C4-2B (cell line): ENCODE results near the gene VPS13D.
A peak's percentile ranks its signal among the peaks of the same experiment; 100 is the strongest.

ENCODE experiments used
- H3K27ac ChIP-seq: fragments of 450-650 bp; 2 replicates; pipeline ENCODE4 v1.5.1; 2017
- CTCF ChIP-seq: fragments of 450-650 bp; conservative IDR thresholded peaks from 2 replicates; pipeline ENCODE4 v1.5.1; 2017; ENCODE audit warnings: mild to moderate bottlenecking
- ZFX ChIP-seq: fragments of 450-650 bp; IDR thresholded peaks from 2 replicates; pipeline ENCODE4 v1.6.1; 2017

The VPS13D gene

GRCh38 chr1:12528021-12528852 lies 298.4 kb downstream of the VPS13D start:
- H3K27ac ChIP-seq: peak overlapping the region; percentile 67
- TF ChIP-seq CTCF (no peak), ZFX (no peak)

- TF ChIP-seq ZFX: no peak
- TF ChIP-seq CTCF: no peak
- no peak overlapping the region for H3K27ac ChIP-seq
Observed at GRCh38 chr1:12529640-12530174, 299.9 kb downstream of the VPS13D start.

GRCh38 chr1:12530462-12531178 lies 300.8 kb downstream of the VPS13D start:
- no peak overlapping the region for H3K27ac ChIP-seq
- TF ChIP-seq ZFX (no peak), CTCF (no peak)

GRCh38 chr1:12531179-12531499 lies 301.3 kb downstream of the VPS13D start:
- TF ChIP-seq ZFX (no peak), CTCF (no peak)
- no peak overlapping the region for H3K27ac ChIP-seq

- TF ChIP-seq ZFX (no peak), CTCF (no peak)
- H3K27ac ChIP-seq: no peak overlapping the region
Observed at GRCh38 chr1:12532405-12533315, 302.8 kb downstream of the VPS13D start.

- TF ChIP-seq CTCF: no peak
- no peak for TF ChIP-seq ZFX
- H3K27ac ChIP-seq: no peak overlapping the region
Observed at GRCh38 chr1:12536023-12536639, 306.3 kb downstream of the VPS13D start.
